GM18868 (cell line): ENCODE measurements around the gene ERI3.

Experiments used
- ATAC-seq: cut with Tn5 transposase; IDR thresholded peaks from one replicate; pipeline ENCODE4 v1.9.1; 2021; ENCODE audit warnings: mild to moderate bottlenecking, moderate library complexity; ENCODE audit not compliant: unreplicated experiment

The ERI3 gene

GRCh38 chr1:44354840-44355581 is at the start of gene ERI3:
Gene ERI3, minus strand, starts transcription at chr1:44355257. Its CDS starts 231 bp downstream, at chr1:44355026.
- ATAC-seq, result peak; percentile 98

- ATAC-seq, result no peak
These were observed 46.5 kb upstream of the ERI3 start for GRCh38 chr1:44401256-44402228.

- ATAC-seq, result no peak
These were observed 35.2 kb upstream of the ERI3 start for GRCh38 chr1:44390277-44390676.

DNA sequence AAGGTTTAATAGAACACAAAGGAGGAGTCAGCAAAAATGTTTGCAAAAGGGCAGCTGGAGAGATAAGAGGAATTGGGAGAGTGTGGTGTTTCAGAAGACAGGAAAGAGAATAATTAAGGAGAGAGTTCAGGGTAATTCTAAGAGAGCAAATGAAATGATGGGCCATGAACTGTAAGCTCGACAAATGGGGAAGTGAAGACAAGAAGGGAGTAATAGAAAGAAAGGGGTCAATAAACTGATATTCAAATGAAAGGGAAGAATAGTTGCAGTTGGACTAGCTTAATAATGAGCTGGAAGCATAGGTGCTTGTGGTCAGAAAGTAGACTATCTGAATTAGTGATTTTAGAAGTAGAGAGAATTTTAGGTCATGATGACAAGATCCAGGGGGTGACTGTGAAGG is 34.4 kb upstream of the ERI3 start:
- ATAC-seq, result no peak

DNA sequence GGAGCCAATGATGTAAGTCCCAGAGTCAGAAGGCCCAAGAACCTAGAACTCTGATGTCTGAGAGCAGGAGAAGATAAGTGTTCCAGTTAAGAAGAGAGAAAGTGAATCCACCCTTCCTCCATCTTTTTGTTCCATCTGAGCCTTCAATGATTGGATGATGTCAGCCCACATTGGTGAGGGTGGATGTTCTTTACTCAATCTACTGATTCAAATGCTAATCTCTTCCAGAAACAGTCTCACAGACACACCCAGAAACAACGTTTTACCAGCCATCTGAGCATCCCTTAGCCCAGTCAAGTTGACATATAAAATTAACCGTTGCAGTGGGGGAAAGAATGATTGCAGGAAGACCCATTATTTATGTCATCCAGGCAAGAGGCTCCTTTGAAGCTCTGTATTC is 33.5 kb upstream of the ERI3 start:
- ATAC-seq, result no peak

- no peak for ATAC-seq
These were observed 25.7 kb upstream of the ERI3 start for GRCh38 chr1:44380666-44381177.

- no peak for ATAC-seq
These were observed 23.1 kb upstream of the ERI3 start for GRCh38 chr1:44377925-44378784.

DNA sequence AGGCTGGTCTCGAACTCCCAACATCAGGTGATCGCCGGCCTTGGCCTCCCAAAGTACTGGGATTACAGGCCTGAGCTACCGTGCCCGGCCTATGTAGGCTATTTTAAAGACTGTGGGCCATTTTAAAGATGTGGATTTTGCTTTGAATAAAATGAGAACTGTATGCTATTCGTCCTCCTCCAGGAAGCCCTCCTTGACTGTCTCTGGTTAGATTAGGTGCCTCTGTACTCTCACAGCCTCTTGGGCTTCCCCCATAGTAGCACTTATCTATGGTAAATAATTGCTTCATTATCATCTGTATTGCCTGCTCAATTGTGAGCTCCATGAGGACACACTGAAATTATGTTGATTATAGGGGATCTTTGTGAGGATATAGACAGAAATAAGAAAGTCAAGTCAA is 20.5 kb upstream of the ERI3 start:
- no peak for ATAC-seq

DNA sequence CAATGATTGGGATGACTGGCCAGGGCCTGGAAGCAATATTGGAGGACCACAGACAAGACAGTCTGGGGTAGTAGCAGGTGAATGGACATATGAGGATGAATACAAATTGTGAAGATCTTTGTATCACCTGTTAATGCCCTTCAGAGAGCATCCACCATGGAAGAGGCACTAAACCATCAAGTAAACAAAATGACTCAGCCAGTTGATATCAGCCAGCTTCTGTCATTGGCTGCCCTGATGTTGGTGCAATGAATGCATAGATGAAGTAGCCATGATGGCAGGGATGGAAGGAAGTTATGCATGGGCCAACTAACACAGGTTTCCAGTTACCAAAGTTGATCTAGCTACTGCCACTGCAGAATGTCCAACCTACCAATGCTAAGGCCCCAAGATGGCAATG is 16.1 kb upstream of the ERI3 start:
- no peak for ATAC-seq

- ATAC-seq, result no peak
These were observed 13.6 kb upstream of the ERI3 start for GRCh38 chr1:44368471-44369151.

DNA sequence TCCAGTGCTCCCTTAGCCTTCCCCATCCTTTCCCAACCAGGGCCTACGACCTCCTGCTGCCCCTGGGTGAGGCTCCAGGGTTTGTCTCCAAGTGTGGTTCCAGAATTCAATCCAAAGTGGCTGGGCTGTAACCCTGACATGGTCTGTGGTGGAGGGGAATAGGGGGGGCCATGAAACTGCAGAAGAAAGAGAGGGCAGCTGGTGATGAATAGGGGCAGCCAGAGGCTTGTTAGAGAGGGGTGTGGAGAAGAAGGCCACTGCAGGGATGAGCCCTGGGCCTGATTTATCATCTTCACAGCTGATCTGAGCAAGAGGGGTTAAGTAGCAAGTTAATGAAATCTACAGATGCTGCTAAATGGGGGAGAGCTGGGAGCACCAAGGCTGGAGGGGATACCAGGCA is 12.9 kb upstream of the ERI3 start:
- ATAC-seq, result no peak

- ATAC-seq, result no peak
These were observed 11.4 kb upstream of the ERI3 start for GRCh38 chr1:44366371-44366975.

GRCh38 chr1:44361478-44361877 is 6.4 kb upstream of the ERI3 start:
- ATAC-seq, result no peak

DNA sequence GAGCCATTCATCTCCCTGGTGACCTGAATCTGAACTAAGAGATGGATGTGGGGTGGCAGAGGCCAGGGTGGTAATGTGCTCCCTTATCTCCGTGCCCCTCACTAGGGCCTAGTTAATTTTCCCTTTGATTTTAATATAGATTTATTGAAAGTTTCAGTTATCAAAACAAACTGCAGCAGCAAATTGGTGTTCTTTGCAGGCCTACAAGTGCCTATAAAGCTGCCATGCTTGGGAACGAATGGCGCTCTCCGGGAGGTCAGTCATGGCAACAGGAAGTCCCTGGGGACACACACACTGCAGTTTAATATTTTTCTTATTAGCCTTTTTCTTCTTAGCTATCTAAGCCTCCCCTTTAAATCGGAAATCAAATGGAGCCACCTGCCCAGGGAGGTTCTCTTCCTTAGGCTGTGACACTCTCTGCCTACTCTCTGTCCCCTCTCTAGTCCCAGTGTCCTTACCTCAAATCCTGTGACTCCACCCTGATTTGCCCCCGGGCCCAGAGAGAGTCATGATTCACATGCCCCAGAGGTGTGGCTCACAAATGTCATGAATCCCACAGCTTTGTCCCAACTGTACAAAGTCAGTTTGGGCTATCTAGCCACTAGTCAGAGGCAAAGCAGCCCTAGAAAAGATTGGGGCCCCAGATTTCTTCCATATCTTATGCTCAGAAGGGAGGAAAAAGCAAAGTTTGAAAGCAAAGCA is 4.3 kb upstream of the ERI3 start:
- no peak for ATAC-seq

GRCh38 chr1:44357710-44358109 is 2.7 kb upstream of the ERI3 start:
- no peak for ATAC-seq

- ATAC-seq, result no peak
These were observed 687 bp upstream of the ERI3 start for GRCh38 chr1:44355582-44356305.

DNA sequence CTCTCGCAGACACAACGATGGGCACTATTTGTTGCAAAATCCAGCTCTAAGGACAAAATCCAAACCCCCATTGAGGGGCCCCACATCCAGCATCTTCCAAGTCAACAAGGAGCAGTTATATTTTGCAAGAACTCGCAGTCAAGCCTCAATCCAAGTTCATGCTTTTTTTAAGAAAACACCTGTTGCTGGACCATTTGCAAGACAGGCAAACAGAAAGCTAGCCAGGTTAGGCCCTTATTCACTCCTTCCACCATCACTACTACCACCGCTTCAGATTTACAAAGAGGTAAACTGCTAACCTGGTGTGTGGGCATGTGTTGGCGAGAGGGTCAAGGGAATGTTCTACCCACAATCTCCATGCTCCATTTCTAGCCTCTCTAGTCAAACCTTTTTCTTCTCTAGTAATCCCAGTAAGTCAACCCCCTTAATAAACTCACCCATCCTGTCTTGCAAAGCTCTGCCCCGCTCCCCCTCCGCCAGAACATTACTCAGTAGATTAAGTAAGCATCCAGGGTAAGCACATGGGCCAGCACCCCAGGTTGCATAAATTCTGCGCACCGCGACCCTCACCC is 703 bp downstream of the ERI3 start:
- ATAC-seq, result no peak

GRCh38 chr1:44353604-44354003 is 1.5 kb downstream of the ERI3 start:
- no peak for ATAC-seq
